ENCODE results near the gene HLA-DRB5.
"Not testable (repeated sequence)": the region's sequence is repeated elsewhere in the genome, so short reads cannot be mapped to it uniquely, and the experiment has no call there.

Gene HLA-DRB5

DNA sequence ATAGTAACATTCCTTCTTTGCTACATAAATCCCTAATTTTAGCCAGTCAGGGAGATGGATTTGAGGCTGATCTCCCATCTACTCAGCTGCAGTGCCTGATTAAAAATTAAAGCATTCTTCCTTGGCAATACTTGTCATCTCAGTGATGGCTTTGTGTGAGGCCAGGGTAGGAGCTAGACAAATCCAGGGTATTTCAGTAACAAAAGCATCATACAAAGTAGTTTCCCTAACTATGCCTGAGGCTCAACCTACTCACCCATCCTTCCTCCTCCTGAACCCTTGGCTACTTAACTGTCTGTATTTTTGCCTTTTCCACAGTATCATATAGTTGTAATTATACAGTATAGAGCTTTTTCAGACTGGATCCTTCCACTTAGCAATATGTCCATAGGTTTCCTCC lies 37.7 kb downstream of the HLA-DRB5 start:
- no peak for DNase-seq

DNA sequence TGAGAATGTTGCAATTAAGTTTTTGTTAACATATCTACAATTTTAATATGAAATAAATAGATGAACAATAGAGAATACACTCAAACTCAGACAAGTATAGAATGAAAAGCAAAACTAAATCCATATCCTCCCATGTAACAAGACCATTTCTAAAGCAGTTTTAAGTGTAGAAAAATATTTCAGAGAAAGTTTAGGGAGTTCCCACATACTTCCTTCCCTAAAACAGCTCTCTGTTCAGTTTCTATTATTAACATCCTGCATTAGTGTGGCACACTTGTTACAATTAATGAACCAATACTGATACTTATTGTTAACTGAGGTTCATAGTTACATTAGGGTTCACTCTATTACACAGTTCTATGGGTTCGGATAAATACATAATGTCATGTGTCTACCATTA lies 38.4 kb downstream of the HLA-DRB5 start:
- DNase-seq = no peak

GRCh38 chr6:32488083-32488482 lies 42.0 kb downstream of the HLA-DRB5 start:
- no peak for DNase-seq

DNA sequence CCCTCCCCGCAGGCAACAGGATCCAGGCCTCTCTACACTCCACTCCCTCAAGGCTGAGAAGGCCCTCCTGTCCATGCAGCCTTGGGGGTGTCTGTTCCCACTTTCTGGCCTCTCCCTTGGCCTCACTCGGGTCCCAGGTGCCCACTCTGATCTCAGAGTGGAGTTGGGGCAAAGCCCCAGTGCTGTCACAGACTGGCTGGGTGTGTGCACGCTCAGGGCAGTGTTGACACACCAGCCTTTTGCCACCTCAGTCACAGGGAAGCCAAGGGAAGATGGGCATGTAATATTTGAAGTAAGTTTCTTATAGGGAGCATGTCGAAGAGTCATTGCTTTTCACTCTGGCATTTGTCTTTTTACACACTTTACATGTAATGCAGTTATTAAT lies 45.5 kb downstream of the HLA-DRB5 start:
- no peak for DNase-seq

DNA sequence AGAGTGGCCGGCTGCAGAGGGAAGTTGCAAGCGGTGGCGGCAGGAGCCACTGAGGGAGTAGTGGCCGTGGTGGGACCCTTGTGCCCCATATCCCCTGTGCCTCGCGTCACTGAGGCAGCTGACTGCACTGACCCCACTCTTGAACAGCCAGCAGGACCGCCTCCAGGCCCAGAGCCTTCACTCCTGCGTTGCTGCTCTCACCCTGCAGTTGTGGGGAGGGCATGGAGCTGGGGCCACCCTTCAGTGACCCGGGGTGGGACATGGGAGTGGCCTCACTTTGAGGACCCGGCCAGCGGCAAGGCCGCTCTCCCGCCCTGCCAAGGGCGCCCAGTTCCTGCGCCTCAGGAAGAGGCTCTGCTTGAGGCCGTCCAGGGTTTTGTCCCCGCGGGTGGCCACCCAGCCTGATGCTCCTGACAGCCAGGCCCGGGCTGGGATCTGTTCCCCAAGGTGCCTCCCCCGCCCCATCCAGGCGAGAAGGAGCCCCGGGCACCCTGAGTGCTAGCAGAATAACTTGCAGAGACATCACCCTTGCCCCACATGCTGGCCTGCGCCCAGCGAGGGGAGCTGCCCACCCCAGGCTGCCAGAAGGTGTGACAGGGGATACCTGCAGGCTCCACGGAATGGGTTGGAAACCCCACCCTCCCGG lies 46.0 kb downstream of the HLA-DRB5 start:
- DNase-seq = no peak

DNA sequence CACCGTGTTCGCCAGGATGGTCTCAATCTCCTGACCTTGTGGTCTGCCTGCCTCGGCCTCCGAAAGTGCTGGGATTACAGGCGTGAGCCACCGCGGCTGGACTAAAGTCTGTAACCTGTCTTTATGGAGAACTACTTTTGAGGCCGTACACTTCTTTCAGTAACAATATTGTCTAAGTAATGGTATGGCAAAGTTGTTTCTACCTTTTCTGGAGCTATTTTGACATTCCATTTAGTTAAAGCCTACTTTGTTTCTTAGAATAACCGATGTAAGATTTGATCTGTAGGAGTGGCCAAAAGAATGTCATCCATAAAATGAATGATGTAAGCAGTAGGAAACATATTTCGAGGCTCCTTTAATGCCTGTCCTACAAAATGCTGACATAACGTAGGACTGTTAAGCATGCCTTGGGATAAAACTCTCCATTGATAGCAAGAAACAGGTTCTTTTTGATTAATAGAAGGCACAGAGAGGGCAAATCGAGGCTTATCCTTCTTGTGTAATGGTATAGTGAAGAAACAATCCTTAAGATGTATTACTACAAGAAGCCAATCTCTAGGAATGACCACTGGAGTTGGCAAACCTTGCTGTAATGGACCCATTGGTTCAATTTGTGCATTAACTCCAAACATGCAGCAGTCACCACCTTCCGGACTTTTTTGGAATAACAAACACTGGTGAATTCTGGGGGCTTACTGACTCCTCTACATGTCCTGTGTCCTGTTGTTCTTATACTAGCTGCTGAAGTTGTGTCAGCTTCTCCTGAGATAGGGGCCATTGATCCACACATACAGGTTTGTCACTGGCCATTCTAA lies 54.5 kb downstream of the HLA-DRB5 start:
- no peak for DNase-seq

- not testable (repeated sequence) for DNase-seq
These were observed 56.4 kb downstream of the HLA-DRB5 start for GRCh38 chr6:32473376-32474348.

GRCh38 chr6:32472781-32473375 lies 57.2 kb downstream of the HLA-DRB5 start:
- DNase-seq = no peak

GRCh38 chr6:32467743-32468503 lies 62.2 kb downstream of the HLA-DRB5 start:
- DNase-seq = not testable (repeated sequence)

Measured in stimulated activated naive CD4-positive, alpha-beta T cell (primary cell).